GM12892 (cell line): ENCODE measurements around the gene ABHD4.

Source experiments
- POLR2A ChIP-seq: IDR thresholded peaks from 2 replicates; pipeline ENCODE4 v1.6.1; 2011; ENCODE audit warnings: low read depth, low read length, control low read depth
- POLR2AphosphoS5 ChIP-seq: IDR thresholded peaks from 2 replicates; pipeline ENCODE4 v1.6.1; 2011; ENCODE audit warnings: low read depth, low read length, control low read depth
- TAF1 ChIP-seq: IDR thresholded peaks from 2 replicates; pipeline ENCODE4 v1.6.1; 2011; ENCODE audit warnings: low read depth, mild to moderate bottlenecking, control low read depth, low read length, borderline replicate concordance

GRCh38 chr14:22573804-22574203 is 24.3 kb upstream of the ABHD4 start:
- TF ChIP-seq POLR2A (no peak), TAF1 (no peak), POLR2AphosphoS5 (no peak)
